HepG2 (cell line): ENCODE measurements around the gene SLC8A2. TPM values are rescaled to one million over a fixed set of nuclear protein-coding genes. Genes with fewer than 3 reads are reported as not detected.

Experiments used
- ATAC-seq: fragments of 200-7000 bp; cut with Tn5 transposase; 3 replicates; pipeline ENCODE4 v1.9.1; 2020; ENCODE audit warnings: mild to moderate bottlenecking, moderate library complexity
- BruUV-seq: library from RNA; stranded (reverse); fragments of 400-500 nt; replicated peaks from 2 replicates; lab custom pipeline; 2021; lab: Mats Ljungman, UMichigan
- CTCF ChIA-PET: fragments of 300-600 bp; formaldehyde crosslinking; extraction: SDS; loops from one replicate; lab custom pipeline; 2021; ENCODE audit warnings: low total read pairs, inconsistent platforms, low intra/inter-chr PET ratio; lab: Yijun Ruan, JAX
- POLR2A ChIA-PET: fragments of 350-600 bp; sonication (Branson Sonifier 250); formaldehyde crosslinking; loops from one replicate; lab custom pipeline; 2020; ENCODE audit warnings: antibody characterized with exemption, inconsistent platforms; lab: Yijun Ruan, JAX
- DNase-seq: peaks from one replicate; pipeline ENCODE4 v3.0.0-alpha.2; 2015; ENCODE audit warnings: low spot score
- FAIRE-seq: peaks from 3 replicates; lab custom pipeline; 2011; peaks lifted over from hg19 to GRCh38; lab: Jason Lieb, UNC
- H2AFZ ChIP-seq: one replicate; pipeline ENCODE4 v1.6.1; 2011; ENCODE audit warnings: low read length, inconsistent platforms
- H3K27ac ChIP-seq: fragments of 300-600 bp; 3 replicates; pipeline ENCODE4 v1.8.0; 2011; ENCODE audit warnings: mixed run types, mild to moderate bottlenecking, mixed read lengths, low read length, inconsistent platforms; ENCODE audit not compliant: insufficient read depth; ENCODE audit errors: extremely low read length
- H3K27me3 ChIP-seq, 2 experiments: fragments of 200-600 bp in 1 of 2; 2 replicates in 1 of 2; 3 replicates in 1 of 2; pipeline versions ENCODE4 v1.6.0 to v1.8.0; 2011; ENCODE audit warnings: low read length in 2 of 2, mild to moderate bottlenecking in 2 of 2, moderate library complexity in 2 of 2, inconsistent platforms in 1 of 2; ENCODE audit not compliant: insufficient read depth in 2 of 2, control insufficient read depth in 1 of 2
- H3K36me3 ChIP-seq, 2 experiments: fragments of 200-600 bp in 1 of 2; replicated peaks in 1 of 2; 2 replicates in 1 of 2; 3 replicates in 1 of 2; pipeline versions ENCODE4 v1.5.1 to v1.8.0; 2011; ENCODE audit warnings: low read length in 2 of 2, inconsistent platforms in 1 of 2; ENCODE audit not compliant: insufficient read depth in 2 of 2, control insufficient read depth in 1 of 2
- H3K4me1 ChIP-seq: 2 replicates; pipeline ENCODE4 v1.5.1; 2012; ENCODE audit warnings: low read length, inconsistent platforms; ENCODE audit not compliant: insufficient read depth
- H3K4me2 ChIP-seq: 2 replicates; pipeline ENCODE4 v1.6.0; 2011; ENCODE audit warnings: low read depth, low read length, inconsistent platforms
- H3K4me3 ChIP-seq, 3 experiments: fragments of 200-600 bp in 1 of 3; sonication (generic), shearing (Covaris generic) in 1 of 3; replicated peaks in 1 of 3; 2 replicates each; pipeline ENCODE4 v1.5.1; 2011 to 2016; ENCODE audit warnings: low read length in 3 of 3, inconsistent platforms in 2 of 3, low read depth in 2 of 3, mild to moderate bottlenecking in 2 of 3, control low read depth in 1 of 3, mixed read lengths in 1 of 3; ENCODE audit not compliant: insufficient read depth in 1 of 3
- H3K79me2 ChIP-seq: one replicate; pipeline ENCODE4 v1.6.1; 2011; ENCODE audit warnings: low read length, inconsistent platforms; ENCODE audit not compliant: insufficient read depth
- H3K9ac ChIP-seq: 2 replicates; pipeline ENCODE4 v1.6.0; 2011; ENCODE audit warnings: mild to moderate bottlenecking, low read depth, low read length, inconsistent platforms; ENCODE audit not compliant: insufficient read depth
- H3K9me3 ChIP-seq: 2 replicates; pipeline ENCODE4 v1.5.1; 2012; ENCODE audit warnings: mild to moderate bottlenecking, low read length
- H4K20me1 ChIP-seq: 2 replicates; pipeline ENCODE4 v1.6.0; 2011; ENCODE audit warnings: inconsistent platforms, mild to moderate bottlenecking, low read length, moderate library complexity; ENCODE audit not compliant: insufficient read depth
- KDM5B ChIP-seq: sonication (generic); formaldehyde crosslinking; IDR thresholded peaks from 2 replicates; pipeline ENCODE4 v1.4.0; 2020; ENCODE audit warnings: missing genetic modification reagents, mild to moderate bottlenecking, borderline replicate concordance
- RORA ChIP-seq: sonication (generic); formaldehyde crosslinking; IDR thresholded peaks from 2 replicates; pipeline ENCODE4 v1.5.0; 2020; ENCODE audit warnings: mild to moderate bottlenecking, missing genetic modification reagents, moderate library complexity
- SIN3A ChIP-seq: IDR thresholded peaks from 2 replicates; pipeline ENCODE4 v1.6.1; 2011; ENCODE audit warnings: low read depth, mild to moderate bottlenecking, control low read depth, low read length, borderline replicate concordance
- TCF7L2 ChIP-seq: IDR thresholded peaks from 2 replicates; pipeline ENCODE4 v1.6.1; 2011; ENCODE audit warnings: mild to moderate bottlenecking, low read depth, low read length, moderate library complexity
- ZFP36L1 ChIP-seq: sonication (generic); formaldehyde crosslinking; IDR thresholded peaks from 2 replicates; pipeline ENCODE4 v1.8.0; 2022; ENCODE audit warnings: mild to moderate bottlenecking, missing genetic modification reagents, moderate library complexity
- ZHX2 ChIP-seq, 2 experiments: sonication (generic) in 1 of 2; formaldehyde crosslinking in 1 of 2; IDR thresholded peaks; 2 replicates each; pipeline versions ENCODE4 v1.6.1 to v1.9.0; 2014 to 2022; ENCODE audit warnings: antibody characterized with exemption in 1 of 2, borderline replicate concordance in 1 of 2, inconsistent platforms in 1 of 2, low read depth in 1 of 2, missing genetic modification reagents in 1 of 2
- ZNF567 ChIP-seq: sonication (generic); formaldehyde crosslinking; IDR thresholded peaks from 2 replicates; pipeline ENCODE4 v1.8.1; 2023; ENCODE audit warnings: mild to moderate bottlenecking, missing genetic modification reagents, borderline replicate concordance
- ZNF713 ChIP-seq: sonication (generic); formaldehyde crosslinking; IDR thresholded peaks from 2 replicates; pipeline ENCODE4 v1.4.0; 2020; ENCODE audit warnings: mild to moderate bottlenecking, missing genetic modification reagents
- WGBS: methylation state at CpG from one replicate; pipeline ENCODE4 v1.1.6; 2017; ENCODE audit warnings: low lambda C conversion rate; 5-methylcytosine and 5-hydroxymethylcytosine counted together
- in situ Hi-C: cut with HindIII; loops from 2 replicates; pipeline ENCODE4 v1.10.0; 2017; ENCODE audit warnings: low pct_unique_long_range_greater_than_20kb; ENCODE audit not compliant: extremely low pct_ligation_motif_present
- intact Hi-C: fragments of 100-400 bp; cut with micrococcal nuclease; formaldehyde crosslinking; loops from one replicate; pipeline ENCODE4 v1.10.0; 2022; ENCODE audit not compliant: unreplicated experiment
- polyA plus RNA-seq, 8 experiments: library from polyadenylated mRNA; depleted of rRNA in 3 of 8; stranded (reverse) in 7 of 8; unstranded in 1 of 8; fragments of >200 nt; fragmentation: Illumina TruSeq in 4 of 8; extraction: Trizol in 4 of 8; gene quantifications; 2 replicates each; pipeline versions ENCODE4 v1.2.1 to v1.2.3, GENCODE V29; 2011 to 2016; ENCODE audit warnings: low read depth in 4 of 8, missing spikeins in 1 of 8, mixed read lengths in 1 of 8; ENCODE audit not compliant: insufficient read depth in 1 of 8
- total RNA-seq, 5 experiments: library from RNA; depleted of rRNA; stranded (reverse); fragments of >200 nt; fragmentation: Illumina TruSeq; extraction: Trizol; gene quantifications; 2 replicates each; pipeline ENCODE4 v1.2.3, GENCODE V29; 2016; ENCODE audit warnings: low read depth in 1 of 5

The SLC8A2 gene
- total and polyA plus RNA-seq, 2 of the 13 experiments (the other 11 are each of a cell fraction or from before 2014, with no cell fraction given), result 0.02 TPM; not detected in 1

DNA sequence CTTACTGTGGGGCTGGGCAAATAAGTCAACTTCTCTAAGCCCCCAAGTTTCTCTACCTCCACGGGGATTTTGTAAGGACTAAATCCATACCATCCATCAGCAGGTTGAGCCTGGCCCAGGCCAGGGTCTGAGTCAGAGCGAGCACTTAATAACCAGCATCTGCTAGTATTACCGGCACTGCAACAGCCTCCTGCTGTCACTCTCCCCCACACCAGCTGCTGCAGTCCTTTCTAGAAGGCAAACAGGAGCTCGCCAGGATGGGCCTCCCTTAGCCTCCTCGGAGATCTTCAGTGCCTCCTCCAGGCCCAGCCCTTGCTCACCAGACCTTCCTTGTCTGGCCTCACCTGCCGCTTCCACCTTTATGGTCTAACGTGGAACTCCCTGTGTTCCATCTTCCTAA is 40.0 kb upstream of the SLC8A2 start:
- in situ Hi-C loops, result no loop called here
- Histone ChIP-seq H3K4me2 (peak overlapping the region; percentile 90), H3K36me3 (peaks cover 0 to 3% of the 10 kb centered on the region in 2 experiments; a peak in 2 of 5 replicates), H3K27me3 (no peaks in the 10 kb centered on the region; a peak in 1 of 5 replicates), H3K9me3 (no peaks in the 10 kb centered on the region), H3K4me3 (no peak overlapping the region; a peak in 1 of 6 replicates), H3K9ac (no peak overlapping the region), H3K4me1 (peaks cover 29% of the 10 kb centered on the region), H2AFZ (no peak overlapping the region), H4K20me1 (no peaks in the 10 kb centered on the region), H3K27ac (no peak overlapping the region), H3K79me2 (peaks cover 64% of the 10 kb centered on the region)
- DNase-seq (no peak), FAIRE-seq (no peak), ATAC-seq (no peak)
- ChIA-PET CTCF (no interaction called here), POLR2A (interaction anchor here (1.2 to 1.5 kb wide), 3 partner anchors 9 to 112 kb away, joined by 3 to 4 read pairs (median 4); partner anchors contain the start of gene KPTN)
- no peak for TF ChIP-seq RORA
- no peak for TF ChIP-seq KDM5B (CRISPR knock-in tag)
- TF ChIP-seq ZNF567 (CRISPR knock-in tag), result no peak
- no peak for TF ChIP-seq ZHX2 (IDR thresholded peaks at IDR 0.05; ENCODE audit: low read depth)
- no peak for TF ChIP-seq ZHX2 (CRISPR knock-in tag; IDR thresholded peaks at IDR 0.05; ENCODE audit: borderline replicate concordance)
- no peak for TF ChIP-seq SIN3A
- TF ChIP-seq ZNF713 (CRISPR knock-in tag), result no peak
- no peak for TF ChIP-seq ZFP36L1 (CRISPR knock-in tag)
- TF ChIP-seq TCF7L2, result no peak
- intact Hi-C loops, result loop anchor here (2.0 kb wide), 1 partner anchor 187 kb away; no protein-coding TSS in a partner anchor
- no TSS peak for BruUV-seq
- 94% methylated on average over 6 of the region's 7 CpGs for WGBS
